GM23338 (cell line): ENCODE measurements around the gene ANKS1B. TPM values are rescaled to one million over a fixed set of nuclear protein-coding genes. Genes with fewer than 3 reads are reported as not detected.

Experiments
- ATAC-seq: fragments of 200-7000 bp; cut with Tn5 transposase; 3 replicates; pipeline ENCODE4 v1.9.1; 2020
- DNase-seq: peaks from one replicate; pipeline ENCODE4 v3.0.0-alpha.2; 2015; ENCODE audit warnings: low spot score
- H2AFZ ChIP-seq: fragments of 200-600 bp; sonication (generic); 2 replicates; pipeline ENCODE4 v1.8.0; 2016; ENCODE audit warnings: antibody characterized with exemption, mild to moderate bottlenecking, moderate library complexity
- H3F3A ChIP-seq: fragments of 200-600 bp; sonication (generic); replicated peaks from 2 replicates; pipeline ENCODE4 v1.8.0; 2017; ENCODE audit warnings: antibody characterized with exemption, mixed run types, low read depth
- H3K27ac ChIP-seq: fragments of 200-600 bp; sonication (generic); 2 replicates; pipeline ENCODE4 v1.6.1; 2016; ENCODE audit warnings: low read depth
- H3K27me3 ChIP-seq: fragments of 200-600 bp; sonication (generic); 2 replicates; pipeline ENCODE4 v1.8.0; 2016; ENCODE audit warnings: mild to moderate bottlenecking, mixed run types, moderate library complexity; ENCODE audit not compliant: insufficient read depth
- H3K36me3 ChIP-seq: fragments of 200-600 bp; sonication (generic); 2 replicates; pipeline ENCODE4 v1.8.0; 2016; ENCODE audit warnings: mild to moderate bottlenecking; ENCODE audit not compliant: insufficient read depth
- H3K4me1 ChIP-seq: fragments of 200-600 bp; sonication (generic); 2 replicates; pipeline ENCODE4 v1.8.0; 2016; ENCODE audit warnings: mild to moderate bottlenecking, moderate library complexity; ENCODE audit not compliant: insufficient read depth
- H3K4me2 ChIP-seq: fragments of 200-600 bp; sonication (generic); 2 replicates; pipeline ENCODE4 v1.7.1; 2017; ENCODE audit warnings: mixed run types
- H3K4me3 ChIP-seq: fragments of 200-600 bp; sonication (generic); 2 replicates; pipeline ENCODE4 v1.6.1; 2016; ENCODE audit warnings: mixed run types
- H3K79me2 ChIP-seq: fragments of 200-600 bp; sonication (generic); replicated peaks from 2 replicates; pipeline ENCODE4 v1.8.0; 2017; ENCODE audit warnings: mild to moderate bottlenecking; ENCODE audit not compliant: insufficient read depth
- H3K9me2 ChIP-seq: fragments of 200-600 bp; sonication (generic); 2 replicates; pipeline ENCODE4 v1.8.0; 2017; ENCODE audit not compliant: insufficient read depth
- H4K20me1 ChIP-seq: fragments of 200-600 bp; sonication (generic); replicated peaks from 2 replicates; pipeline ENCODE4 v1.8.0; 2017; ENCODE audit warnings: mild to moderate bottlenecking; ENCODE audit not compliant: insufficient read depth
- H3K27ac Mint-ChIP-seq: 2 replicates; pipeline ENCODE4 v1.8.0; 2020; ENCODE audit warnings: inconsistent platforms, mild to moderate bottlenecking, moderate library complexity, mixed read lengths
- H3K27me3 Mint-ChIP-seq: 3 replicates; pipeline ENCODE4 v1.8.0; 2022; ENCODE audit warnings: low read depth, mild to moderate bottlenecking, moderate library complexity, mixed read lengths, inconsistent platforms; ENCODE audit not compliant: insufficient read depth, poor library complexity
- H3K36me3 Mint-ChIP-seq: 3 replicates; pipeline ENCODE4 v1.8.0; 2021; ENCODE audit warnings: low read depth, mild to moderate bottlenecking, inconsistent platforms, moderate library complexity, mixed read lengths
- H3K4me1 Mint-ChIP-seq: 3 replicates; pipeline ENCODE4 v1.8.0; 2020; ENCODE audit warnings: mild to moderate bottlenecking, inconsistent platforms, mixed read lengths
- H3K4me3 Mint-ChIP-seq: 3 replicates; pipeline ENCODE4 v1.8.0; 2021; ENCODE audit warnings: moderate library complexity, mild to moderate bottlenecking, inconsistent platforms, mixed read lengths
- H3K9me3 Mint-ChIP-seq: 3 replicates; pipeline ENCODE4 v1.8.0; 2020; ENCODE audit warnings: moderate library complexity, mild to moderate bottlenecking, inconsistent platforms, mixed read lengths
- CREB1 ChIP-seq: fragments of 250-450 bp; sonication (Bioruptor Pico); IDR thresholded peaks from 2 replicates; pipeline ENCODE4 v1.5.0; 2020; ENCODE audit warnings: low read depth, mild to moderate bottlenecking, moderate library complexity
- CTCF ChIP-seq, 2 experiments: fragments of 200-600 bp in 1 of 2; sonication (generic) in 1 of 2; conservative IDR thresholded peaks; 2 replicates each; pipeline versions ENCODE4 v1.5.1 to v1.6.1; 2016 to 2017; ENCODE audit warnings: antibody characterized with exemption in 2 of 2, low read depth in 2 of 2, mild to moderate bottlenecking in 2 of 2, moderate library complexity in 1 of 2
- ETS1 ChIP-seq: IDR thresholded peaks from 2 replicates; pipeline ENCODE4 v1.6.1; 2016; ENCODE audit warnings: antibody characterized with exemption
- EZH2 ChIP-seq: fragments of 200-600 bp; sonication (generic); IDR thresholded peaks from one replicate; pipeline ENCODE4 v1.8.0; 2017; ENCODE audit warnings: antibody characterized with exemption, mild to moderate bottlenecking, low read depth; ENCODE audit not compliant: unreplicated experiment
- EZH2phosphoT487 ChIP-seq: fragments of 200-600 bp; sonication (generic); IDR thresholded peaks from one replicate; pipeline ENCODE4 v1.8.1; 2018; ENCODE audit warnings: antibody characterized with exemption; ENCODE audit not compliant: unreplicated experiment
- JUNB ChIP-seq: IDR thresholded peaks from one replicate; pipeline ENCODE4 v1.6.1; 2016; ENCODE audit warnings: antibody characterized with exemption; ENCODE audit not compliant: unreplicated experiment
- NANOG ChIP-seq: IDR thresholded peaks from 2 replicates; pipeline ENCODE4 v1.6.1; 2016; ENCODE audit warnings: antibody characterized with exemption, borderline replicate concordance
- POLR2AphosphoS5 ChIP-seq: IDR thresholded peaks from 2 replicates; pipeline ENCODE4 v1.6.1; 2016; ENCODE audit warnings: antibody characterized with exemption, low read depth
- REST ChIP-seq: IDR thresholded peaks from one replicate; pipeline ENCODE4 v1.6.1; 2018; ENCODE audit warnings: antibody characterized with exemption; ENCODE audit not compliant: unreplicated experiment
- STAT1 ChIP-seq: IDR thresholded peaks from one replicate; pipeline ENCODE4 v1.6.1; 2016; ENCODE audit warnings: antibody characterized with exemption; ENCODE audit not compliant: unreplicated experiment
- ZNF114 ChIP-seq: fragments of 250-450 bp; sonication (Bioruptor Pico); IDR thresholded peaks from 2 replicates; pipeline ENCODE4 v1.5.0; 2020; ENCODE audit warnings: mild to moderate bottlenecking, moderate library complexity
- ZNF331 ChIP-seq: fragments of 250-450 bp; sonication (Bioruptor Pico); IDR thresholded peaks from 2 replicates; pipeline ENCODE4 v1.5.0; 2020; ENCODE audit warnings: low read depth, mild to moderate bottlenecking, moderate library complexity
- ZNF462 ChIP-seq: fragments of 250-450 bp; sonication (Bioruptor Pico); IDR thresholded peaks from 2 replicates; pipeline ENCODE4 v1.5.0; 2020; ENCODE audit warnings: mild to moderate bottlenecking, moderate library complexity
- polyA plus RNA-seq: library from polyadenylated mRNA; unstranded; fragments of >200 nt; fragmentation: Nextera tagmentation; extraction: Ambion mirVana; gene quantifications from 2 replicates; pipeline ENCODE4 v1.2.1, GENCODE V29; 2016
- total RNA-seq: library from RNA; depleted of rRNA; stranded (reverse); fragments of >200 nt; shearing (Covaris generic); gene quantifications from 2 replicates; pipeline ENCODE4 v1.2.3, GENCODE V29; 2014

The ANKS1B gene
- total and polyA plus RNA-seq, 2 experiments from 2014 or later, result 4.3 to 5.8 TPM

GRCh38 chr12:99544457-99544856 is 440.3 kb downstream of the ANKS1B start:
- Histone ChIP-seq H3K4me2 (peak overlapping the region; percentile 9; the same call in 1 of the 2 replicates), H3K27ac (no peak overlapping the region), H3K9me2 (no peaks in the 10 kb centered on the region), H3K36me3 (no peaks in the 10 kb centered on the region), H4K20me1 (no peaks in the 10 kb centered on the region), H3F3A (no peaks in the 10 kb centered on the region), H3K4me3 (no peak overlapping the region), H3K79me2 (no peaks in the 10 kb centered on the region), H3K27me3 (no peaks in the 10 kb centered on the region), H2AFZ (no peak overlapping the region), H3K4me1 (peaks cover 8% of the 10 kb centered on the region; the same call in 1 of the 2 replicates)
- Mint-ChIP-seq H3K27me3 (no peaks in the 10 kb centered on the region), H3K4me1 (peaks cover 12% of the 10 kb centered on the region; the same call in 2 of the 3 replicates), H3K9me3 (no peaks in the 10 kb centered on the region), H3K4me3 (no peak overlapping the region), H3K36me3 (no peaks in the 10 kb centered on the region), H3K27ac (no peak overlapping the region)
- ATAC-seq (peak; percentile 37; the same call in 2 of the 3 replicates), DNase-seq (no peak)
- TF ChIP-seq ETS1 (no peak), EZH2 (no peak), ZNF331 (CRISPR knock-in tag) (no peak), EZH2phosphoT487 (no peak), ZNF462 (no peak), STAT1 (no peak), CREB1 (CRISPR knock-in tag) (no peak), POLR2AphosphoS5 (no peak), ZNF114 (CRISPR knock-in tag) (no peak), CTCF (conservative IDR thresholded peaks at IDR 0.05; ENCODE audit: low read depth in 2 of 2) (no peak), JUNB (no peak), REST (no peak), NANOG (no peak)
